H9 (cell line): ENCODE measurements around the gene VTA1. TPM values are rescaled to one million over a fixed set of nuclear protein-coding genes. Genes with fewer than 3 reads are reported as not detected.

Experiments
- DNase-seq: peaks from one replicate; pipeline ENCODE4 v3.0.0-alpha.2; 2017
- H2AFZ ChIP-seq: one replicate; pipeline ENCODE4 v1.6.1; 2013; ENCODE audit warnings: mild to moderate bottlenecking, low read length, control low read depth, moderate library complexity
- H2AK5ac ChIP-seq: 2 replicates; pipeline ENCODE4 v1.6.1; 2013; ENCODE audit warnings: low read length, control low read depth, mixed read lengths; ENCODE audit not compliant: insufficient read length
- H2BK120ac ChIP-seq: one replicate; pipeline ENCODE4 v1.6.1; 2013; ENCODE audit warnings: low read depth, mild to moderate bottlenecking, low read length, control low read depth, inconsistent platforms; ENCODE audit not compliant: poor library complexity, severe bottlenecking
- H2BK12ac ChIP-seq: 2 replicates; pipeline ENCODE4 v1.6.1; 2013; ENCODE audit warnings: low read length, control low read depth, mixed read lengths, low read depth; ENCODE audit not compliant: insufficient read length
- H2BK15ac ChIP-seq: 2 replicates; pipeline ENCODE4 v1.6.1; 2013; ENCODE audit warnings: low read depth, low read length, control low read depth
- H2BK20ac ChIP-seq: one replicate; pipeline ENCODE4 v1.6.1; 2013; ENCODE audit warnings: low read depth, mild to moderate bottlenecking, low read length, control low read depth, inconsistent platforms; ENCODE audit not compliant: poor library complexity, severe bottlenecking
- H2BK5ac ChIP-seq: 2 replicates; pipeline ENCODE4 v1.6.1; 2013; ENCODE audit warnings: low read length, control low read depth, mixed read lengths; ENCODE audit not compliant: insufficient read length
- H3K14ac ChIP-seq: 2 replicates; pipeline ENCODE4 v1.6.1; 2013; ENCODE audit warnings: low read length, control low read depth; ENCODE audit not compliant: insufficient read depth
- H3K18ac ChIP-seq: 2 replicates; pipeline ENCODE4 v1.6.1; 2013; ENCODE audit warnings: low read depth, mild to moderate bottlenecking, mixed read lengths, low read length, control low read depth; ENCODE audit not compliant: insufficient read length
- H3K23ac ChIP-seq: 2 replicates; pipeline ENCODE4 v1.6.1; 2013; ENCODE audit warnings: low read length, control low read depth, mixed read lengths, low read depth; ENCODE audit not compliant: insufficient read length
- H3K23me2 ChIP-seq: 2 replicates; pipeline ENCODE4 v1.6.1; 2013; ENCODE audit warnings: low read depth, mild to moderate bottlenecking, mixed read lengths, low read length, control low read depth; ENCODE audit not compliant: insufficient read length, poor library complexity, severe bottlenecking
- H3K27ac ChIP-seq: 2 replicates; pipeline ENCODE4 v1.5.1; 2013; ENCODE audit warnings: low read length, control low read depth, mixed read lengths, low read depth; ENCODE audit not compliant: insufficient read length
- H3K27me3 ChIP-seq: 2 replicates; pipeline ENCODE4 v1.6.1; 2013; ENCODE audit warnings: low read length, control low read depth, inconsistent platforms; ENCODE audit not compliant: insufficient read depth
- H3K4ac ChIP-seq: 2 replicates; pipeline ENCODE4 v1.6.1; 2013; ENCODE audit warnings: low read depth, mild to moderate bottlenecking, control low read depth, inconsistent platforms, low read length, moderate library complexity
- H3K4me1 ChIP-seq: 2 replicates; pipeline ENCODE4 v1.6.1; 2013; ENCODE audit warnings: low read length, control low read depth, inconsistent platforms; ENCODE audit not compliant: insufficient read depth
- H3K4me2 ChIP-seq: 2 replicates; pipeline ENCODE4 v1.6.1; 2013; ENCODE audit warnings: low read length, control low read depth, mixed read lengths; ENCODE audit not compliant: insufficient read length, insufficient read depth
- H3K56ac ChIP-seq: 2 replicates; pipeline ENCODE4 v1.6.1; 2013; ENCODE audit warnings: low read depth, mild to moderate bottlenecking, mixed read lengths, low read length, control low read depth; ENCODE audit not compliant: insufficient read length
- H3K79me1 ChIP-seq: 2 replicates; pipeline ENCODE4 v1.6.1; 2013; ENCODE audit warnings: low read depth, mild to moderate bottlenecking, moderate library complexity, low read length, control low read depth, inconsistent platforms; ENCODE audit not compliant: insufficient read depth, poor library complexity, severe bottlenecking
- H3K79me2 ChIP-seq: 2 replicates; pipeline ENCODE4 v1.6.1; 2013; ENCODE audit warnings: low read length, control low read depth, inconsistent platforms; ENCODE audit not compliant: insufficient read depth
- H3K9ac ChIP-seq: 2 replicates; pipeline ENCODE4 v1.6.1; 2013; ENCODE audit warnings: low read length, control low read depth, mixed read lengths; ENCODE audit not compliant: insufficient read length; ENCODE audit errors: extremely low read depth
- H3K9me3 ChIP-seq: one replicate; pipeline ENCODE4 v1.6.1; 2013; ENCODE audit warnings: low read depth, low read length, inconsistent platforms; ENCODE audit not compliant: control insufficient read depth
- H3T11ph ChIP-seq: one replicate; pipeline ENCODE4 v1.6.1; 2013; ENCODE audit warnings: mild to moderate bottlenecking, low read length, control low read depth, inconsistent platforms
- H4K20me1 ChIP-seq: one replicate; pipeline ENCODE4 v1.6.1; 2013; ENCODE audit not compliant: control insufficient read depth, insufficient read length, insufficient read depth
- H4K5ac ChIP-seq: 2 replicates; pipeline ENCODE4 v1.6.1; 2013; ENCODE audit warnings: low read depth, mild to moderate bottlenecking, mixed read lengths, low read length, control low read depth; ENCODE audit not compliant: insufficient read length
- H4K8ac ChIP-seq: replicated peaks from 2 replicates; pipeline ENCODE4 v1.6.1; 2013; ENCODE audit warnings: low read length, control low read depth, mixed read lengths, low read depth; ENCODE audit not compliant: insufficient read length
- H4K91ac ChIP-seq: 2 replicates; pipeline ENCODE4 v1.6.1; 2013; ENCODE audit warnings: low read depth, mild to moderate bottlenecking, moderate library complexity, mixed read lengths, low read length, control low read depth; ENCODE audit not compliant: insufficient read length
- H3K27ac Mint-ChIP-seq, 3 experiments: 2 replicates in 2 of 3; 3 replicates in 1 of 3; pipeline ENCODE4 v1.8.0; 2020 to 2021; ENCODE audit warnings: mixed read lengths in 3 of 3, mild to moderate bottlenecking in 1 of 3, moderate library complexity in 1 of 3
- H3K27me3 Mint-ChIP-seq: 2 replicates; pipeline ENCODE4 v1.8.0; 2021; ENCODE audit warnings: low read depth, mild to moderate bottlenecking, moderate library complexity, mixed read lengths
- H3K36me3 Mint-ChIP-seq, 3 experiments: 2 replicates in 2 of 3; 3 replicates in 1 of 3; pipeline ENCODE4 v1.8.0; 2020 to 2021; ENCODE audit warnings: low read depth in 3 of 3, mixed read lengths in 3 of 3; ENCODE audit not compliant: insufficient read depth in 1 of 3
- H3K4me1 Mint-ChIP-seq, 2 experiments: 2 replicates each; pipeline ENCODE4 v1.8.0; 2020; ENCODE audit warnings: mixed read lengths in 2 of 2
- H3K4me3 Mint-ChIP-seq, 2 experiments: 2 replicates in 1 of 2; 3 replicates in 1 of 2; pipeline ENCODE4 v1.8.0; 2020 to 2021; ENCODE audit warnings: mild to moderate bottlenecking in 2 of 2, mixed read lengths in 2 of 2, moderate library complexity in 1 of 2
- H3K9me3 Mint-ChIP-seq, 2 experiments: 2 replicates in 1 of 2; 3 replicates in 1 of 2; pipeline ENCODE4 v1.8.0; 2020; ENCODE audit warnings: mild to moderate bottlenecking in 2 of 2, mixed read lengths in 2 of 2, moderate library complexity in 1 of 2
- CTCF ChIP-seq: fragments of 200-600 bp; sonication (generic); conservative IDR thresholded peaks from 3 replicates; pipeline ENCODE4 v1.8.0; 2021; ENCODE audit warnings: antibody characterized with exemption, mild to moderate bottlenecking
- whole genome bisulfite sequencing: extraction: QIAGEN DNeasy Blood & Tissue Kit; methylation state at CpG from one replicate; pipeline ENCODE4 v1.1.7; 2013; ENCODE audit warnings: missing lambda C conversion rate, low lambda C conversion rate, mixed read lengths; ENCODE audit not compliant: insufficient read length; ENCODE audit errors: extremely low coverage; 5-methylcytosine and 5-hydroxymethylcytosine counted together
- total RNA-seq: library from RNA; stranded (reverse); gene quantifications from 2 replicates; pipeline ENCODE4 v1.2.1, GENCODE V29; 2021

VTA1 gene
- total RNA-seq, 1 experiment from 2014 or later = 63.1 TPM

DNA sequence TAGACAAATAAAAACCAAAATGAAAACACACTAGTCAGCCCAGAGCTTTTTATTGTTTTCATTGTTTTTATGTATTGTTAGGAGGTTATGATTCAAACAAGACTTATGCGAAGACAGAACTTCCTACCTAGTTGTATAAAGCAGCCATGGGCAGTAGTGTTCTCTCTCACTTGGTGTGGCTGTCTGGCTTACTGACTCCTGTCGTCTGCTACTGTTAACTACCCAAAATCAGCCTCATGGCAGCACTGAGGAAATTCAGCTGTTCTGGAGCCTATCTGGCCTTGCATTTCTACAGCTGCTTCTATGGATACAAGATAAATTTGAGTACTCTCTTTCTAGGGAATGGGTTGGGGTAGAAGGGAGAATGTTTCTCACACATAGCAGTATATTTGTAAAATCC lies 20.4 kb downstream of the VTA1 start:
- H2AFZ ChIP-seq = no peak overlapping the region
- no peak overlapping the region for H3K9ac ChIP-seq
- no peaks in the 10 kb centered on the region for H4K20me1 ChIP-seq
- H4K5ac ChIP-seq = no peak overlapping the region
- no peaks in the 10 kb centered on the region for H3K27me3 ChIP-seq
- H3K4ac ChIP-seq = no peak overlapping the region
- no peak overlapping the region for H4K91ac ChIP-seq
- H3K27ac ChIP-seq = no peak overlapping the region
- H3K27me3 Mint-ChIP-seq = no peaks in the 10 kb centered on the region
- no peaks in the 10 kb centered on the region for H3K79me1 ChIP-seq
- no peaks in the 10 kb centered on the region for H3K9me3 ChIP-seq
- H3K4me2 ChIP-seq = no peak overlapping the region
- no peak overlapping the region for H2BK20ac ChIP-seq
- no peaks in the 10 kb centered on the region for H3K9me3 Mint-ChIP-seq
- H3K4me3 Mint-ChIP-seq = no peak overlapping the region
- TF ChIP-seq CTCF = no peak
- H2AK5ac ChIP-seq = no peak overlapping the region
- no peak overlapping the region for H2BK120ac ChIP-seq
- H3K4me1 ChIP-seq = no peaks in the 10 kb centered on the region
- H3K79me2 ChIP-seq = peaks cover 2% of the 10 kb centered on the region; the same call in 1 of the 2 replicates
- H3K23me2 ChIP-seq = no peaks in the 10 kb centered on the region
- no peak overlapping the region for H3K23ac ChIP-seq
- no peak overlapping the region for H3K18ac ChIP-seq
- peaks cover 2 to 36% (median 22%) of the 10 kb centered on the region in 3 experiments; a peak in 6 of 7 replicates for H3K36me3 Mint-ChIP-seq
- no peak overlapping the region for H2BK15ac ChIP-seq
- H3K14ac ChIP-seq = no peak overlapping the region
- no peak for DNase-seq
- H3K4me1 Mint-ChIP-seq = peaks cover 4 to 8% of the 10 kb centered on the region in 2 experiments
- no CpG with 5 or more reads among the region's 2 CpGs for WGBS
- no peak overlapping the region for H3K56ac ChIP-seq
- no peak overlapping the region for H2BK12ac ChIP-seq
- no peak overlapping the region for H4K8ac ChIP-seq
- H2BK5ac ChIP-seq = no peak overlapping the region
- no peak overlapping the region for H3K27ac Mint-ChIP-seq
- no peak overlapping the region for H3T11ph ChIP-seq
